Mesodermal cell (in vitro differentiated cells): Measurements from ENCODE around the gene TRIM41.
"Not testable (repeated sequence)": the region's sequence is repeated elsewhere in the genome, so short reads cannot be mapped to it uniquely, and the experiment has no call there.

Experiments used
- H3K27ac ChIP-seq: 2 replicates; pipeline ENCODE4 v1.7.0; 2013; ENCODE audit warnings: mild to moderate bottlenecking, low read depth, low read length, moderate library complexity; ENCODE audit not compliant: severe bottlenecking
- H3K36me3 ChIP-seq: 2 replicates; pipeline ENCODE4 v1.7.1; 2013; ENCODE audit warnings: mild to moderate bottlenecking, low read length, moderate library complexity; ENCODE audit not compliant: control insufficient read depth, insufficient read depth
- H3K4me1 ChIP-seq: one replicate; pipeline ENCODE4 v1.7.1; 2013; ENCODE audit warnings: mild to moderate bottlenecking, low read length; ENCODE audit not compliant: insufficient read depth, control insufficient read depth, poor library complexity, severe bottlenecking
- H3K4me3 ChIP-seq: 2 replicates; pipeline ENCODE4 v1.7.0; 2013; ENCODE audit warnings: low read length, control low read depth, mild to moderate bottlenecking; ENCODE audit not compliant: insufficient read depth, poor library complexity, severe bottlenecking; ENCODE audit errors: extremely low read depth
- H3K9me3 ChIP-seq: 2 replicates; pipeline ENCODE4 v1.7.1; 2013; ENCODE audit warnings: mild to moderate bottlenecking, low read length, moderate library complexity; ENCODE audit not compliant: control insufficient read depth
- WGBS, 2 experiments: methylation state at CpG; one replicate each; pipeline ENCODE4 v1.1.5; 2013; ENCODE audit warnings: missing lambda C conversion rate in 2 of 2; ENCODE audit not compliant: insufficient coverage in 2 of 2; 5-methylcytosine and 5-hydroxymethylcytosine counted together

TRIM41 gene

GRCh38 chr5:181212934-181213333 lies 10.1 kb upstream of the TRIM41 start:
- H3K9me3 ChIP-seq = no peaks in the 10 kb centered on the region
- H3K4me3 ChIP-seq = no peak overlapping the region
- no peak overlapping the region for H3K27ac ChIP-seq
- no CpG with 5 or more reads among the region's 2 CpGs for WGBS, 2 experiments
- no peaks in the 10 kb centered on the region for H3K4me1 ChIP-seq
- no peaks in the 10 kb centered on the region for H3K36me3 ChIP-seq

- H3K36me3 ChIP-seq, H3K4me1 ChIP-seq, H3K9me3 ChIP-seq, H3K4me3 ChIP-seq, H3K27ac ChIP-seq: not testable (repeated sequence)
- 85 to 96% methylated on average over 5 to 9 of the region's 10 CpGs for WGBS, 2 experiments
Measured at GRCh38 chr5:181214249-181214648, 8.8 kb upstream of the TRIM41 start.

GRCh38 chr5:181215997-181216989 lies 6.8 kb upstream of the TRIM41 start:
- H3K4me3 ChIP-seq = peak overlapping the region; percentile 44
- 66 to 67% methylated on average over 34 to 39 of the region's 44 CpGs for WGBS, 2 experiments
- no peaks in the 10 kb centered on the region for H3K9me3 ChIP-seq
- no peak overlapping the region for H3K27ac ChIP-seq
- no peaks in the 10 kb centered on the region for H3K36me3 ChIP-seq
- H3K4me1 ChIP-seq = no peaks in the 10 kb centered on the region

GRCh38 chr5:181217111-181217802 lies 5.8 kb upstream of the TRIM41 start:
- Histone ChIP-seq H3K4me1 (no peaks in the 10 kb centered on the region), H3K9me3 (no peaks in the 10 kb centered on the region), H3K4me3 (peak overlapping the region; percentile 44), H3K27ac (peak overlapping the region; percentile 13), H3K36me3 (no peaks in the 10 kb centered on the region)
- WGBS, 2 experiments = 1 to 3% methylated on average over 43 to 45 of the region's 46 CpGs

- Histone ChIP-seq H3K4me1 (no peaks in the 10 kb centered on the region), H3K27ac (peak overlapping the region; percentile 1)
- 7 to 14% methylated on average over 8 to 13 of the region's 13 CpGs for WGBS, 2 experiments
Measured at GRCh38 chr5:181217803-181218062, 5.3 kb upstream of the TRIM41 start.

GRCh38 chr5:181218795-181219124 lies 4.3 kb upstream of the TRIM41 start:
- Histone ChIP-seq H3K27ac (no peak overlapping the region), H3K4me1 (no peaks in the 10 kb centered on the region), H3K36me3 (no peaks in the 10 kb centered on the region), H3K4me3 (peak overlapping the region; percentile 44), H3K9me3 (no peaks in the 10 kb centered on the region)
- 45 to 50% methylated on average over 4 of the region's 10 CpGs for WGBS, 2 experiments

More at GRCh38 chr5:181217803-181218062, 5.3 kb upstream of the TRIM41 start:
- H3K9me3 ChIP-seq = no peaks in the 10 kb centered on the region
- H3K36me3 ChIP-seq = no peaks in the 10 kb centered on the region
- H3K4me3 ChIP-seq = peak overlapping the region; percentile 44

- WGBS, 2 experiments = 94 to 97% methylated on average over 47 to 48 of the region's 49 CpGs
- Histone ChIP-seq H3K4me3 (no peak overlapping the region), H3K36me3 (no peaks in the 10 kb centered on the region), H3K9me3 (no peaks in the 10 kb centered on the region), H3K4me1 (no peaks in the 10 kb centered on the region), H3K27ac (no peak overlapping the region)
Measured at GRCh38 chr5:181219262-181220177, 3.6 kb upstream of the TRIM41 start.

- Histone ChIP-seq H3K4me1 (no peaks in the 10 kb centered on the region), H3K9me3 (no peaks in the 10 kb centered on the region), H3K27ac (no peak overlapping the region), H3K4me3 (no peak overlapping the region), H3K36me3 (peaks cover 6% of the 10 kb centered on the region)
- WGBS, 2 experiments = 97 to 100% methylated on average over 4 to 6 of the region's 10 CpGs
Measured at GRCh38 chr5:181220178-181220515, 2.9 kb upstream of the TRIM41 start.

GRCh38 chr5:181221105-181221791 lies 1.8 kb upstream of the TRIM41 start:
- H3K36me3 ChIP-seq = peaks cover 11% of the 10 kb centered on the region
- H3K4me3 ChIP-seq = peak overlapping the region; percentile 73
- H3K4me1 ChIP-seq = no peaks in the 10 kb centered on the region
- WGBS, 2 experiments = 75 to 76% methylated on average over 15 to 24 of the region's 27 CpGs
- H3K9me3 ChIP-seq = no peaks in the 10 kb centered on the region
- peak overlapping the region; percentile 97 for H3K27ac ChIP-seq
